GM18499 (cell line): ENCODE results near the gene OR9A2.

Experiments
- ATAC-seq: cut with Tn5 transposase; IDR thresholded peaks from one replicate; pipeline ENCODE4 v1.9.1; 2021; ENCODE audit warnings: moderate number of reproducible peaks; ENCODE audit not compliant: insufficient read depth, unreplicated experiment

The OR9A2 gene

GRCh38 chr7:143023047-143023446, 3.9 kb downstream of the OR9A2 start:
- ATAC-seq, result no peak

GRCh38 chr7:143018931-143019330, 8.0 kb downstream of the OR9A2 start:
- no peak for ATAC-seq

DNA sequence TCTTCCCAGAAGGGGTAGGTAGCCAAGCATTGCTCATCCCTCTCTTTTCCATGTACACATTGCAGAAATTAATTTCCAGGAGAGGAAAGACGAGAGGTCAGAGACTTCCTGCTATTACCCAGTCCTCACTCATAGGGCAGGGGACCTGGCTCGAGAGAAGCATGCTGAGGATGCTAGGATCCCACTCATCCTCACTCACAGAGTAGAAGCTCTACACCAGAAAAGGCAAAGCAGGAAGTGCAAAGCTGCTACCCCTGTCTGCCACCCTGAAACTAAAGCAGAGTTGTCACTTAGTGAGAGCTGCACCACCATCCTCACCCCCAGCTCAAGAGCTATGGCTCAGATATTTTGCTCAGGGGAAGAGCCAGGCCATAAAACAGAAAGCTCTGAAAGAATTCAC, 9.9 kb downstream of the OR9A2 start:
- no peak for ATAC-seq

GRCh38 chr7:143015926-143016490, 10.9 kb downstream of the OR9A2 start:
- ATAC-seq, result no peak

- ATAC-seq, result peak; percentile 77
These were observed 11.8 kb downstream of the OR9A2 start for GRCh38 chr7:143015084-143015483.

- ATAC-seq, result no peak
These were observed 13.0 kb downstream of the OR9A2 start for GRCh38 chr7:143013893-143014292.

GRCh38 chr7:143013473-143013872, 13.5 kb downstream of the OR9A2 start:
- no peak for ATAC-seq

- no peak for ATAC-seq
These were observed 14.5 kb downstream of the OR9A2 start for GRCh38 chr7:143012409-143012808.

- no peak for ATAC-seq
These were observed 14.9 kb downstream of the OR9A2 start for GRCh38 chr7:143012001-143012400.

DNA sequence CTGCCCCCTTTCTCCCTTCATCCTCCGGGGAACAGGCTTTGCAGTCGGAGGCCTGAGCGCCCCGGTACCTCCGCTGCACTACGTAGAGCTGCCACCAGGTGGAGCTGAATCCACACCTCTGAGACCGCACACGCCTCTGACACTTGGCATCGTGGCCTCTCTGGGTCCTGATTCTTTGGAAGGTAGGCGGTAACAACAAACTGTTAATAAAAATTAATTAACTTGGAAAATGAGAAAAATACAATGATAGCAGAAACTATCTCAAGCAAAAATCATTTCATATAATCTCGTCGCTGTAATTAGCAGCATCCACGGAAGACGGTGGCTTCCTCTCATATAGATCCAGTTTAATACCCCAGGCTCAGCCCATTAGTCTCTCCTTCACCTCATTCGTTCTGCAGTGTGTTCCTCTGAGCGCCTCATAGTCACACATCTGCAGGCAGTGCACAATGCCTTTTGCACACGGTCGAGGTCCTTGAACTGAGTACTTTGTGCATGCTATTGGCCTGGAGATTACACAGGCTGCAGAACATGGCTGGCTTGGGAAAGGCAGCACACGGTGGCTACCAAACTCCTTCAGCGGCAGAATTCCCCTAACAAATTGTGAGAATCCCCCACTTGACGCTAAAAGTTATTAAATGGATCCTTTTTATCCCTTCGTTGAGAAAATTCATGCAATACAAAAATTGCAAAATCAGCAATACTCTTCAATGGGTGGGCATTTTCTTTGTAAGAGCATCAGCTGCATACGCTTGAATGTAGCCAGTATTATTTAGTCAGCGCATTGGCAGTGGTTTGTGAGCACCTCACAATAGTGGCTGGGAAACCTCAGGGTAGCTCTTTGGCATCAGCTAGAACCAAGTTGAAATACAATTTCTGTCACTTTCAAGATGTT, 18.7 kb downstream of the OR9A2 start:
- no peak for ATAC-seq

DNA sequence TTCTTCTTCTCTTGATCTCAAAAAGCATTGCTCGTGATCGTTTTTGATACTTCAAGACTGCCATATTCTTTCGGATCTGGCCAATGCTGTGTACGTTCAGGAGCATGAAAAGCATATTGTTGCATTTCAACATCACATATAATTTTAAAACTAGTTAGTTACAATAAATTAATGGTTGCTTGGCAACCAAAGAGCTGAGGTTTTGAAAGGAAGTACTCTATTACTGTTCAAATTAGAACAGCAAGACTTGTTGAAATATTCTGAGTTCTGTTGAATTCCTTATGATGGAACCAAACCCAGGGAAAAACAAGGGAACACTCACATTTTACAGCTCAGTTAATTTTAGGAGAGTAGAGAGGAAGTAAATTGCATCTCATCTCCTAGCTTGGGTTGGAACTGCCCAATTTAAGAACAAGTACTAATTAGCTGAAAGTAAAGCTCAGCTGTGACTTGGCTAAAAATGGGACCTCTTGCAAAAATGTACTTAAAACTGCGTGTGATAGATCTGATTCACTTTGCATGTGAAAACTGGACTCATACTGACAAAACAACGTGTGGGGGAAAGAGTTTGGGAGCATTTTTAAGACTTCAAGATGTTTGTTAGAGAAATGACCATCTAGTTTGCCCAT, 21.2 kb downstream of the OR9A2 start:
- ATAC-seq, result no peak

GRCh38 chr7:143003393-143004051, 23.4 kb downstream of the OR9A2 start:
- ATAC-seq, result no peak

DNA sequence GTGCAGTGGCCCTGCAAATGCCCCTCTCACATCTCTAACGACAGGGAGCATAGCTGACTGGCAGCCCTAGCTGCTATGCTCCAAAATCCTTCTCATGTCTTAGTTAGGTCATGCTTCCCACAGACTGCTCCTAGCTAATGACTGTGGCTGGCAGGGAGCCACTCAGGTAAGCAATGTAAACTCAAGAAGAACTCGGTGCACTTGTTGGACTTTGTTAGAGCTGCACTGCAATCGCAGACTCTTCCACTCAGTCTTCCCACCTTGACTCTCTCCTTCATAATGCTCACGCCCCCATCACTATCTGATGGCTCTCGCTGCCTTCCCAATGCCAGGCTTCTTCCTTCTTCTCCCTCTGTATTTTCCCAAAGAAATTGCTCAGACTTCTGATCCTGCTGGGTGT, 24.0 kb downstream of the OR9A2 start:
- ATAC-seq, result no peak

- no peak for ATAC-seq
These were observed 24.8 kb downstream of the OR9A2 start for GRCh38 chr7:143002106-143002505.

DNA sequence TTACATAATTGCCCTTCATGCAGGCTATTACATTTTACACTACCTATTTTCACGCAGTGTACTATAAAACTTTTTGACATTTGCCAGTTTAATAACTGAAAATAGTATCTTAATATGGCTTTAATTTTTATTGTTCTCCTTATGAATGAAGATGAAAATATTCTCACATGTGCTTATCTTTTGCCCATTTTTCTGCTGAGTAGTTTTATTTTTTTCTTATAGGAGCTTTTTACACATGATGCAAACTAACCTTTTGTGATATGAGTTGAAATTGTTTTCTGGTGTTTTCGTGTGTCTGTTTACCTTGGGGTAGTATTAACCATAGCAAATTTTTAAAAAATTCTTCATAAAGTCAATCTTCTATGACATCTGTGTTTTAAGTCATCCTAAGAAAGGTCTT, 26.3 kb downstream of the OR9A2 start:
- no peak for ATAC-seq

- no peak for ATAC-seq
These were observed 27.1 kb downstream of the OR9A2 start for GRCh38 chr7:142999793-143000192.

GRCh38 chr7:142998966-142999365, 28.0 kb downstream of the OR9A2 start:
- no peak for ATAC-seq

DNA sequence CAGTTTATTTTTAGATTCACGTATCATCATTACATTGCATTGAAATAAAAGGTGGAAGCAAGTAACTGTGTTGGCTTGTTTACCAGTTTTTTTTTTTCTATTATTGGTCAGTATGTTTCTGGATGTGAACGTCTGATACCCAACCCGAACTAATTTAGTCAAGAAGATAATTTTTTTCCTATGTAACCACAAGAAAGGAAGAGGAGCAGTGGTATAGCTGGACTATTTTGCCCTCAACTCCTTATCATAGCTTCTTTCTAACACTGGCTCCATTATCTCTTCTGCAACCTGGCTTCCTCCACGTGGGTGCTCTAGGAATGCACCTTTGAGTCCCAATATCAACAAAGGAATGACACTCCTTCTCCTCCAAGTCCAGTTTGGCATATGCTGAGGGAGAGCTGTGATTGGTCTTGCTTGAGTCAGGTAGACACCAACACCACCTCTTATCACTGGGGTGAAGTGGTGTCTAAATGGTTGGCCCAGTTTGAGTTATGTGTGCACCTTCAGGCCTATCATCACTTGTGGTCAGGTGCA, 29.4 kb downstream of the OR9A2 start:
- no peak for ATAC-seq

GRCh38 chr7:142992427-142992826, 34.5 kb downstream of the OR9A2 start:
- ATAC-seq, result no peak

- ATAC-seq, result no peak
These were observed 42.6 kb downstream of the OR9A2 start for GRCh38 chr7:142984297-142984696.

GRCh38 chr7:142983825-142984224, 43.1 kb downstream of the OR9A2 start:
- no peak for ATAC-seq
